ENCODE measurements around the gene TTC28. TPM values are rescaled to one million over a fixed set of nuclear protein-coding genes. Genes with fewer than 3 reads are reported as not detected.

TTC28 gene
- total and polyA plus RNA-seq, 10 of the 15 experiments (the other 5 are each of a cell fraction or from before 2014, with no cell fraction given) = 0.15 to 8.4 (median 1.4) TPM

DNA sequence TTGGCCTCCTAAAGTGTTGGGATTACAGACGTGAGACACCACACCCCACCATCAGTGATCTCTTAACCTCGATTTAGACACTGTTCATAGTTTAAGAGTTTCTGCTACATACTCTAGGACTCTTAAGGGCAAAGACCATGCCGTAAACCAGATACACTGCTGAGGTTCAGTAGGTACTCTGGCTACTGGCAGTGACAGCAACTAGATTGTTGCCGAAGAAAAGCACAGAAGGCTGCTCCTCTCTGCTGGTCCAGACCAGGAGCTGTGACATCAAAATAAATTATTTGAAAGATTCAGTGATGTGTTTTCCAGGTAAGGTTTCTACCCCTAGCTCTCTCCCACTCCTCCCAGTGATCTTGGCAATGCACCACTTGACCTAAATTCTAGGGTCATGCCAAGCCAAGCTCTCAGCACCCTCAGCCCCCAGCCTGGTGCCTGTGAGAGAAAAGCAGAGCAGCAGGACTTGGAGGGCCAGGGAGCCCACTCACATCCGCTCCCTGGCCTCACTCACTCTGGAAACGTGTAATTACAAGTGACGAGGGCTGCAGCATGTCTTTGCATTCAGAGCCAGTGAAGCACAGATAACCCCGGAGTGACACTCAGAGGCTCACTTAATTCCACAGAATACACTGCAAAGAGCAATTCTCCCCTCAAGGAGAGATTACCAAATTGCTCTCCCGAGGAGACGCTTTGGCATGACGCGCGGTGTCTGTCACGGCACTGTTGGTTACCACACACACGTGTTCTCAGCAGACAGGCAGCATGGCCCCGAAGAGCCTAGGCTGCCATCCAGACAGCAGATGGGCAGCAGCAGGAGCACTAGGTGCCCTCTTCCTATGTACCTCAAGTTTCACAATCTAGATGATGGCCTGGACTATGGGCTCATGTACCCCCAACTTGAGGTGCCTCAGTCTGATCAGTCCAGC, 663.7 kb downstream of the TTC28 start:
- FAIRE-seq = no peak
- POLR2A ChIA-PET = no interaction called here
- TF ChIP-seq CREB1 (IDR thresholded peaks at IDR 0.05; ENCODE audit: low read depth) = no peak
- TF ChIP-seq RAD51 (IDR thresholded peaks at IDR 0.05) = no peak
- TF ChIP-seq SIN3A (IDR thresholded peaks at IDR 0.05; ENCODE audit: low read depth, low read length) = no peak
- no peak for TF ChIP-seq ZNF384 (IDR thresholded peaks at IDR 0.05; ENCODE audit: borderline replicate concordance, low read depth, low read length)
- no peak for TF ChIP-seq CHD1 (IDR thresholded peaks at IDR 0.05; ENCODE audit: low read depth, low read length)
- TF ChIP-seq, protein P1, sequence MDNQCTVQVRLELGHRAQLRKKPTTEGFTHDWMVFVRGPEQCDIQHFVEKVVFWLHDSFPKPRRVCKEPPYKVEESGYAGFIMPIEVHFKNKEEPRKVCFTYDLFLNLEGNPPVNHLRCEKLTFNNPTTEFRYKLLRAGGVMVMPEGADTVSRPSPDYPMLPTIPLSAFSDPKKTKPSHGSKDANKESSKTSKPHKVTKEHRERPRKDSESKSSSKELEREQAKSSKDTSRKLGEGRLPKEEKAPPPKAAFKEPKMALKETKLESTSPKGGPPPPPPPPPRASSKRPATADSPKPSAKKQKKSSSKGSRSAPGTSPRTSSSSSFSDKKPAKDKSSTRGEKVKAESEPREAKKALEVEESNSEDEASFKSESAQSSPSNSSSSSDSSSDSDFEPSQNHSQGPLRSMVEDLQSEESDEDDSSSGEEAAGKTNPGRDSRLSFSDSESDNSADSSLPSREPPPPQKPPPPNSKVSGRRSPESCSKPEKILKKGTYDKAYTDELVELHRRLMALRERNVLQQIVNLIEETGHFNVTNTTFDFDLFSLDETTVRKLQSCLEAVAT (IDR thresholded peaks at IDR 0.05) = no peak
- no peak for TF ChIP-seq RB1 (IDR thresholded peaks at IDR 0.05; ENCODE audit: borderline replicate concordance)
- TF ChIP-seq, protein P2, sequence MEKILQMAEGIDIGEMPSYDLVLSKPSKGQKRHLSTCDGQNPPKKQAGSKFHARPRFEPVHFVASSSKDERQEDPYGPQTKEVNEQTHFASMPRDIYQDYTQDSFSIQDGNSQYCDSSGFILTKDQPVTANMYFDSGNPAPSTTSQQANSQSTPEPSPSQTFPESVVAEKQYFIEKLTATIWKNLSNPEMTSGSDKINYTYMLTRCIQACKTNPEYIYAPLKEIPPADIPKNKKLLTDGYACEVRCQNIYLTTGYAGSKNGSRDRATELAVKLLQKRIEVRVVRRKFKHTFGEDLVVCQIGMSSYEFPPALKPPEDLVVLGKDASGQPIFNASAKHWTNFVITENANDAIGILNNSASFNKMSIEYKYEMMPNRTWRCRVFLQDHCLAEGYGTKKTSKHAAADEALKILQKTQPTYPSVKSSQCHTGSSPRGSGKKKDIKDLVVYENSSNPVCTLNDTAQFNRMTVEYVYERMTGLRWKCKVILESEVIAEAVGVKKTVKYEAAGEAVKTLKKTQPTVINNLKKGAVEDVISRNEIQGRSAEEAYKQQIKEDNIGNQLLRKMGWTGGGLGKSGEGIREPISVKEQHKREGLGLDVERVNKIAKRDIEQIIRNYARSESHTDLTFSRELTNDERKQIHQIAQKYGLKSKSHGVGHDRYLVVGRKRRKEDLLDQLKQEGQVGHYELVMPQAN (conservative IDR thresholded peaks at IDR 0.05) = no peak
- TF ChIP-seq, protein P3, sequence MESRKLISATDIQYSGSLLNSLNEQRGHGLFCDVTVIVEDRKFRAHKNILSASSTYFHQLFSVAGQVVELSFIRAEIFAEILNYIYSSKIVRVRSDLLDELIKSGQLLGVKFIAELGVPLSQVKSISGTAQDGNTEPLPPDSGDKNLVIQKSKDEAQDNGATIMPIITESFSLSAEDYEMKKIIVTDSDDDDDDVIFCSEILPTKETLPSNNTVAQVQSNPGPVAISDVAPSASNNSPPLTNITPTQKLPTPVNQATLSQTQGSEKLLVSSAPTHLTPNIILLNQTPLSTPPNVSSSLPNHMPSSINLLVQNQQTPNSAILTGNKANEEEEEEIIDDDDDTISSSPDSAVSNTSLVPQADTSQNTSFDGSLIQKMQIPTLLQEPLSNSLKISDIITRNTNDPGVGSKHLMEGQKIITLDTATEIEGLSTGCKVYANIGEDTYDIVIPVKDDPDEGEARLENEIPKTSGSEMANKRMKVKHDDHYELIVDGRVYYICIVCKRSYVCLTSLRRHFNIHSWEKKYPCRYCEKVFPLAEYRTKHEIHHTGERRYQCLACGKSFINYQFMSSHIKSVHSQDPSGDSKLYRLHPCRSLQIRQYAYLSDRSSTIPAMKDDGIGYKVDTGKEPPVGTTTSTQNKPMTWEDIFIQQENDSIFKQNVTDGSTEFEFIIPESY (IDR thresholded peaks at IDR 0.05) = no peak
- no peak for TF ChIP-seq BRCA1 (IDR thresholded peaks at IDR 0.05; ENCODE audit: low read depth, low read length)
- TF ChIP-seq, protein P4, sequence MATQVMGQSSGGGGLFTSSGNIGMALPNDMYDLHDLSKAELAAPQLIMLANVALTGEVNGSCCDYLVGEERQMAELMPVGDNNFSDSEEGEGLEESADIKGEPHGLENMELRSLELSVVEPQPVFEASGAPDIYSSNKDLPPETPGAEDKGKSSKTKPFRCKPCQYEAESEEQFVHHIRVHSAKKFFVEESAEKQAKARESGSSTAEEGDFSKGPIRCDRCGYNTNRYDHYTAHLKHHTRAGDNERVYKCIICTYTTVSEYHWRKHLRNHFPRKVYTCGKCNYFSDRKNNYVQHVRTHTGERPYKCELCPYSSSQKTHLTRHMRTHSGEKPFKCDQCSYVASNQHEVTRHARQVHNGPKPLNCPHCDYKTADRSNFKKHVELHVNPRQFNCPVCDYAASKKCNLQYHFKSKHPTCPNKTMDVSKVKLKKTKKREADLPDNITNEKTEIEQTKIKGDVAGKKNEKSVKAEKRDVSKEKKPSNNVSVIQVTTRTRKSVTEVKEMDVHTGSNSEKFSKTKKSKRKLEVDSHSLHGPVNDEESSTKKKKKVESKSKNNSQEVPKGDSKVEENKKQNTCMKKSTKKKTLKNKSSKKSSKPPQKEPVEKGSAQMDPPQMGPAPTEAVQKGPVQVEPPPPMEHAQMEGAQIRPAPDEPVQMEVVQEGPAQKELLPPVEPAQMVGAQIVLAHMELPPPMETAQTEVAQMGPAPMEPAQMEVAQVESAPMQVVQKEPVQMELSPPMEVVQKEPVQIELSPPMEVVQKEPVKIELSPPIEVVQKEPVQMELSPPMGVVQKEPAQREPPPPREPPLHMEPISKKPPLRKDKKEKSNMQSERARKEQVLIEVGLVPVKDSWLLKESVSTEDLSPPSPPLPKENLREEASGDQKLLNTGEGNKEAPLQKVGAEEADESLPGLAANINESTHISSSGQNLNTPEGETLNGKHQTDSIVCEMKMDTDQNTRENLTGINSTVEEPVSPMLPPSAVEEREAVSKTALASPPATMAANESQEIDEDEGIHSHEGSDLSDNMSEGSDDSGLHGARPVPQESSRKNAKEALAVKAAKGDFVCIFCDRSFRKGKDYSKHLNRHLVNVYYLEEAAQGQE (IDR thresholded peaks at IDR 0.05; ENCODE audit: low read depth, low read length) = no peak
- no peak for TF ChIP-seq HDAC2 (IDR thresholded peaks at IDR 0.05)
- TF ChIP-seq PAX5 (IDR thresholded peaks at IDR 0.05; ENCODE audit: borderline replicate concordance, low read depth, low read length) = no peak
- TF ChIP-seq FOS (IDR thresholded peaks at IDR 0.05; ENCODE audit: borderline replicate concordance, extremely low read depth, insufficient read length) = no peak

More for the DNA sequence above, 663.7 kb downstream of the TTC28 start:
- CTCF ChIA-PET = interaction anchor here (0.5 to 1.5 kb wide), 3 partner anchors 134 to 1043 kb away, joined by 3 to 4 read pairs (median 3); no protein-coding TSS in a partner anchor
- SMC1A ChIA-PET (ENCODE audit: uncharacterized antibody, unreplicated experiment) = interaction anchor here (0.8 kb wide), 1 partner anchor 10 kb away, joined by 3 read pairs; no protein-coding TSS in a partner anchor
- H3K9ac ChIP-seq (ENCODE audit: control insufficient read depth, insufficient read depth, low read length) = no peak overlapping the region
- no peaks in the 10 kb centered on the region for H3K27me3 ChIP-seq (replicated peaks in 1 of 2; ENCODE audit: control insufficient read depth in 2 of 2, insufficient read depth in 2 of 2, low read length in 1 of 2)
- H2AFZ ChIP-seq (ENCODE audit: control insufficient read depth, low read depth, low read length) = no peak overlapping the region
- RAD21 ChIA-PET (ENCODE audit: unreplicated experiment) = interaction anchor here (0.7 kb wide), 2 partner anchors 101 to 1182 kb away, joined by 3 read pairs; no protein-coding TSS in a partner anchor
- H3K4me3 ChIP-seq = no peak overlapping the region
- intact Hi-C loops (cut with micrococcal nuclease; ENCODE audit: unreplicated experiment) (loop anchor here (10.0 kb wide), 1 partner anchor 809 kb away; no protein-coding TSS in a partner anchor), in situ Hi-C loops (cut with MboI) (loop anchor here (25.0 kb wide), 1 partner anchor 1254 kb away; no protein-coding TSS in a partner anchor)
- ATAC-seq (no peak), DNase-seq (ENCODE audit: low read depth, low spot score) (no peak)
- no peaks in the 10 kb centered on the region for H4K20me1 ChIP-seq (ENCODE audit: control insufficient read depth, insufficient read depth)
- H3K36me3 ChIP-seq (ENCODE audit: control insufficient read depth in 2 of 2, insufficient read depth in 2 of 2, low read length in 1 of 2) = no peaks in the 10 kb centered on the region
- H3K79me2 ChIP-seq (ENCODE audit: control insufficient read depth, insufficient read depth, low read length) = no peaks in the 10 kb centered on the region
- BruUV-seq (replicated peaks) = no TSS peak
- no peaks in the 10 kb centered on the region for H3K9me3 ChIP-seq (replicated peaks; ENCODE audit: control insufficient read depth, insufficient read depth, low read length)
- 51% methylated on average over 16 of the region's 16 CpGs for WGBS (ENCODE audit: insufficient coverage, insufficient replicate concordance, low lambda C conversion rate, missing lambda C conversion rate)
- H3K4me2 ChIP-seq (ENCODE audit: control insufficient read depth, insufficient read depth) = no peak overlapping the region
- no peaks in the 10 kb centered on the region for H3K4me1 ChIP-seq (ENCODE audit: control insufficient read depth, insufficient read depth, low read length)
- H3K27ac ChIP-seq (ENCODE audit: control insufficient read depth, insufficient read depth) = no peak overlapping the region

All from GM12878 (cell line).